Thoracic aorta (tissue), 2 donors: ENCODE results near the gene COPS3. TPM values are rescaled to one million over a fixed set of nuclear protein-coding genes. Genes with fewer than 3 reads are reported as not detected.
"Not testable (repeated sequence)": the region's sequence is repeated elsewhere in the genome, so short reads cannot be mapped to it uniquely, and the experiment has no call there.

Experiments used
- ATAC-seq: fragments of 150-250 bp; one replicate; pipeline ENCODE4 v1.8.0; 2017; ENCODE audit warnings: low read depth; ENCODE audit not compliant: insufficient number of reproducible peaks, low FRiP score
- DNase-seq: peaks from one replicate; pipeline ENCODE4 v3.0.0-alpha.2; 2020; ENCODE audit warnings: low spot score
- H3K27ac ChIP-seq, 2 donors: fragments of 200-600 bp; sonication (generic); 1 replicate in 1 of 2; 2 replicates in 1 of 2; pipeline ENCODE4 v1.5.1; 2016; ENCODE audit warnings: mild to moderate bottlenecking in 2 of 2, moderate library complexity in 2 of 2
- H3K27me3 ChIP-seq: fragments of 200-600 bp; sonication (generic); replicated peaks from 2 replicates; pipeline ENCODE4 v1.6.0; 2016; ENCODE audit warnings: mild to moderate bottlenecking; ENCODE audit not compliant: insufficient read depth
- H3K36me3 ChIP-seq: fragments of 200-600 bp; sonication (generic); one replicate; pipeline ENCODE4 v1.5.1; 2016
- H3K4me1 ChIP-seq, 2 donors: fragments of 200-600 bp; sonication (generic); 1 replicate in 1 of 2; 2 replicates in 1 of 2; pipeline versions ENCODE4 v1.5.1 to v1.6.0; 2016; ENCODE audit warnings: low read depth in 2 of 2, mild to moderate bottlenecking in 1 of 2; ENCODE audit not compliant: control insufficient read depth in 1 of 2
- H3K4me3 ChIP-seq: fragments of 200-600 bp; sonication (generic); 2 replicates; pipeline ENCODE4 v1.5.1; 2016; ENCODE audit warnings: mild to moderate bottlenecking
- H3K9me3 ChIP-seq: fragments of 200-600 bp; sonication (generic); 2 replicates; pipeline ENCODE4 v1.5.1; 2016
- CTCF ChIP-seq: fragments of 200-600 bp; sonication (generic); IDR thresholded peaks from one replicate; pipeline ENCODE4 v1.5.1; 2019; ENCODE audit warnings: antibody characterized with exemption
- total RNA-seq, 2 donors: library from RNA; depleted of rRNA; stranded (reverse); fragments of >200 nt; gene quantifications; one replicate each; pipeline versions ENCODE4 v1.1.0 to v1.2.3, GENCODE V29; 2016

COPS3 gene
- total RNA-seq, 2 donors from 2014 or later, result 45.4 to 49.8 TPM

DNA sequence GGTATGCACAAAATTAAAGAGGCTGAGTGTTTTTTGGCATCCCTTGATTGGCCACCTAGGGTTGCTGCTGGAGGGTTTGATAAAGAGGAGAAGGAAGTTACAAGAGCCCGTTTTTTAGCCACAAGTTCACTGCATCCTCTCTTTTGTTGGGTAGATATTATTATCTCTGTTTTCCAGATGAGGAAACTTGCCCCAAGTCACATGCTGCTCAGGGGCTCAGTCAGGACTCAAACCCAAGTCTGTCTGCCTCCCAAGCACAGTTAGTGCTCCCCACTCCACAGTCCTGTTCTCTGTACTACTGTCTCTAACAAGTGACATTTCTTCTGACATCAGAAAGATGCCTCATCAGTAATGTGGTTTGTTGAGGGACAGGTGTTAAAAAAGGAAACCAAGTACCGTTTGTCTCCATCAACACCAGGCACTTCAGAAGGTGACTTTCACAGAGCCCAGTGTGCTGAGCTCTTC, 23.5 kb upstream of the COPS3 start:
- Histone ChIP-seq H3K9me3 (no peaks in the 10 kb centered on the region), H3K27me3 (no peaks in the 10 kb centered on the region), H3K27ac (no peak overlapping the region), H3K4me3 (no peak overlapping the region), H3K4me1 (peaks cover 8 to 20% of the 10 kb centered on the region in 2 donors), H3K36me3 (no peaks in the 10 kb centered on the region)
- ATAC-seq, result no peak
- no peak for TF ChIP-seq CTCF
- DNase-seq, result no peak

DNA sequence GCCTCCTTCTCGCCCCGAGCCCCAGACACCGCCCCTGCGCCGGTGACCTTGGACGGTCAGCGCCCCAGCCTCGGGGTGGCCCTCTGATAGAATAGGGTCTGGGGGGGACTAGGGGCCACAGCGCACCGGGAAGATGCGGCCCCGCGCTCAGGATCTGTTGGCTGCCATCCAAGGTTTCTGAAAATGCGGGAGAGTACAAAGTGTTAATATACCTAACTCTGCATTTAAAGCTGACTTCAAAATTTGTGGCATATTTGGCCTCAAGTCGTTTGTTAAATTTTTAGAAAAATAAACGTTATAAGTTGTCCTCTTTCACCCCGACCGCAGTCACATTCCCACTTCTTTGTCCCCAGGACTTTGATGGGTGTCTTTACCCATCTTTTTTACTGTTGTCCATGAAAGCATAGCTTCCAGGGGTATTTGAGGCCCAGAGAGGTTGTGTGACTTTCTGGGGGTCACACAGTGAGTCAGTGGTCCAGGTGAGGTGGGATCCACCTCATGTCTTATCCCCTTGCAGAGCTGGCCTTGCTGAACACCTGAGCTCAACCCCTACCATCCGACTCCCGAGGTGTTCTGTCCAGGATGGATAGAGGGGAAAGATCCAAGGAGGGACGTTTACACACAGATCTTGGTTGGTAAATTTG, 22.9 kb upstream of the COPS3 start:
- H3K36me3 ChIP-seq, result no peaks in the 10 kb centered on the region
- no peaks in the 10 kb centered on the region for H3K9me3 ChIP-seq
- no peaks in the 10 kb centered on the region for H3K27me3 ChIP-seq
- no peak for DNase-seq
- no peak for TF ChIP-seq CTCF
- H3K4me3 ChIP-seq, result peak overlapping the region; percentile 67
- H3K4me1 ChIP-seq, result peaks cover 8 to 20% of the 10 kb centered on the region in 2 donors
- ATAC-seq, result no peak
- H3K27ac ChIP-seq, result no peak overlapping the region

DNA sequence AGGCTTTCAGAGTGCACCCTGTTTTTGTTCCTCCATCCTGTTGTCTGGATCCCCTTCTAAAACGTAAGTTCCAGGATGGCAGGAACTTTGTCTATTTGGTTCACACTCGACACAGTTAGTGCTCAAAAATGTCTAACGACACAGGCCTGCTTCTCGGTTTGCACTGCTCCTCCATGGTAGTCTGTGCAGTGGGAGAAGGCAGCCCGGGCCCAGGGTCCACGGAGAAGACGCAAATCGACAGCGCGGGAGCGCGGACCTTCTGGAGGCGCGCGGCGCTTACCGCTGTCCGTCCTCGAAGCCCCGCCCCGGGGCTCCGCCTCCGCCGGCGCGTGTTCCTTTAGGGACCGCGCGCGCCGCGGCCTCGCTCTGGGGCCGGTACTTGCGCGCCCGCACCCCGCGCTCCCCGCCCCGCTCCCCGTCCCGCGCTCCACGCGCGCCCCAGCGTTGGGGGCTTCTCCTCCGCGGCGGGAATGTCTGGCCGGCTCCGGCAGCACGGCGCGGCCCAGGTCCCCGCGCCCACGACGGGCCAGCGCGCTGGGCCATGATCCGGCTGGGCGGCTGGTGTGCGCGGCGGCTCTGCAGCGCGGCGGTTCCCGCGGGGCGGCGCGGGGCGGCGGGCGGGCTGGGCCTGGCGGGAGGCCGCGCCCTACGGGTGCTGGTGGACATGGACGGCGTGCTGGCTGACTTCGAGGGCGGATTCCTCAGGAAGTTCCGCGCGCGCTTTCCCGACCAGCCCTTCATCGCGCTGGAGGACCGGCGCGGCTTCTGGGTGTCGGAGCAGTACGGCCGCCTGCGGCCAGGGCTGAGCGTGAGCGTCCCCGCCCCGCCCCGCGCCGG, 22.2 kb upstream of the COPS3 start, which contains the start of gene NT5M:
TSS of gene NT5M (plus strand) at position 364 of the 837 bp plus-strand sequence. CDS start at position 542, 178 bp downstream.
- Histone ChIP-seq H3K4me1 (peaks cover 8 to 20% of the 10 kb centered on the region in 2 donors), H3K36me3 (no peaks in the 10 kb centered on the region), H3K27ac (peak within 1 kb of the TSS; percentile 38 to 43), H3K27me3 (no peaks in the 10 kb centered on the region), H3K4me3 (peak within 1 kb of the TSS; percentile 67), H3K9me3 (no peaks in the 10 kb centered on the region)
- no peak for ATAC-seq
- no peak for TF ChIP-seq CTCF
- peak; percentile 19 for DNase-seq

- not testable (repeated sequence) for H3K9me3 ChIP-seq, H3K4me3 ChIP-seq, H3K27me3 ChIP-seq, H3K27ac ChIP-seq, DNase-seq, H3K36me3 ChIP-seq, ATAC-seq
- peaks cover 8 to 25% of the 10 kb centered on the region in 2 donors for H3K4me1 ChIP-seq
These were observed 20.6 kb upstream of the COPS3 start for GRCh38 chr17:17301659-17302058.

- H3K9me3 ChIP-seq, result no peaks in the 10 kb centered on the region
- peaks cover 8 to 25% of the 10 kb centered on the region in 2 donors for H3K4me1 ChIP-seq
- H3K27ac ChIP-seq, result peak overlapping the region; percentile 51 to 55
- TF ChIP-seq CTCF, result no peak
- peak overlapping the region; percentile 70 for H3K4me3 ChIP-seq
- no peaks in the 10 kb centered on the region for H3K36me3 ChIP-seq
- ATAC-seq (peak; percentile 45), DNase-seq (no peak)
- no peaks in the 10 kb centered on the region for H3K27me3 ChIP-seq
These were observed 19.9 kb upstream of the COPS3 start for GRCh38 chr17:17300624-17301568.
